ENCODE measurements around the gene NAV1.
"Not testable (repeated sequence)": the region's sequence is repeated elsewhere in the genome, so short reads cannot be mapped to it uniquely, and the experiment has no call there.

Gene NAV1

DNA sequence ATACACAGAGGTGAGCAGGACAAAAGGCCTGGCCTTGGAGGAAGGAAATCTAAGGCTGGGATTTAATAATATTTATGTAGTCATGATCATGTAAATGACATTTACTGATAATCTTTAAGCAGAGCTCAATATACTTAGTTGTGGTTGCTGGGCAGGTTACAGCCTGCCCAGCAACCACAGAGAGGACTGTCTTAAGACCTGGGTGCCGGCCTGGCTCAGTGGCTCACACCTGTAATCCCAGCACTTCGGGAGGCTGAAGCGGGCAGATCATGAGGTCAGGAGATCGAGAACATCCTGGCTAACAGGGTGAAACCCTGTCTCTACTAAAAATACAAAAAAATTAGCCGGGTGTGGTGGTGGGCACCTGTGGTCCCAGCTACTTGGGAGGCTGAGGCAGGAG is 10.6 kb downstream of the NAV1 start:
- not testable (repeated sequence) for DNase-seq

DNA sequence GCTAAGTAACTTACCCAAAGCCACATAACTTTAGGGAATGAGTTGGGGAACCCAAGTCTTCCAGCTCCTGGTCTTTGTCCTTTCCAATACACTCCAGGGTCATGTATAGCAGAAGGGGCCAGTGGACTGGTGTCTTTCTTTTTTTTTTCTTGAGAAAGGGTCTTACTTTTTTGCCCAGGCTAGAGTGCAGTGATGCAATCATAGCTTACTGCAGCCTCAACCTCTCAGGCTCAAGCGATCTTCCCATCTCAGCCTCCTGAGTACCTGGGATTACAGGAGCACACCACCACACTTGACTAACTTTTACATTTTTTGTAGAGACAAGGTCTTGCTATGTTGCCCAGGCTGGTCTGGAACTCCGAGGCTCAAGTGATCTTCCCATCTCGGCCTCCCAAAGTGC is 12.2 kb downstream of the NAV1 start:
- no peak for DNase-seq

DNA sequence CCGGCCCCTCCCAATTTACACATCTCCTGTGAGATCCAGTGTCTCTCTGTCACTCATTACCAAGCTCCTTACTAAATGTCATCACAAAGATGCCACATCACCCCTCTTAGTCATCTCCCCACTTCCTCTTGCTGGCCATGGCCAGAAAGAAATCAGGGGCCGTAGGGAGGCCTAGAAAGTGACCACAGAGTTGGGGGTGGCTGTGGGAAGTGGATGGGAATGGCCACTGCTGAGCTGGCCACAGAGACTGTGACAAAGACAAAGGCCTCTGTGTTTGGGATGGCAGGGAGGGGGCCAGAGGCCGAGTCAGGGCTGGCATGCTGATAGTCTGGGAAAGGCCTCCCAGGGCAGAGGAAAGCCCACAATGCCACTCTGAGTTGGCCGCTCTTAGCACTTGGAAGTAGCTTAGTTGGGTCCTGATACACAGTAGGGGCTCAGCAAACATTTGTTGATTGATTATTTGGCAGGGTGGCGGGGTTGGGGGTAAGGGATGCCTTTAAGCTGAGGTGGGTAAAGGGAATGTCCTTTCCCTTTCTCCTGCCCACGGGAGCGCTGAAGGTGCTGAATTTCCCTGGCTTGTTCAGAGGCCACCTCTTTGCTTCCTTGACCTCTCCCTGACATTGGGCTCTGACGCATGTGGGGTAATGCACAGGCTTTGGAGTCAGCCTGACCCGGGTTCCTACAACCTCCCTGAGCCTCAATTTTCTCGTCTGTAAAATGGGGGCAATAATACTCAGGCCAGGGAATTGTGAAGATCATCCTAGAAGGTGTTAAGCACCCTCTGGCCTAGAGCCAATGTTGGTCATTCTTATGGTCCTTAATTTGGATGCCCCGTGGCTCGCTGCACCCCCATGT is 13.2 kb downstream of the NAV1 start:
- DNase-seq = no peak

GRCh38 chr1:201552941-201553351 is 14.0 kb downstream of the NAV1 start:
- no peak for DNase-seq

DNA sequence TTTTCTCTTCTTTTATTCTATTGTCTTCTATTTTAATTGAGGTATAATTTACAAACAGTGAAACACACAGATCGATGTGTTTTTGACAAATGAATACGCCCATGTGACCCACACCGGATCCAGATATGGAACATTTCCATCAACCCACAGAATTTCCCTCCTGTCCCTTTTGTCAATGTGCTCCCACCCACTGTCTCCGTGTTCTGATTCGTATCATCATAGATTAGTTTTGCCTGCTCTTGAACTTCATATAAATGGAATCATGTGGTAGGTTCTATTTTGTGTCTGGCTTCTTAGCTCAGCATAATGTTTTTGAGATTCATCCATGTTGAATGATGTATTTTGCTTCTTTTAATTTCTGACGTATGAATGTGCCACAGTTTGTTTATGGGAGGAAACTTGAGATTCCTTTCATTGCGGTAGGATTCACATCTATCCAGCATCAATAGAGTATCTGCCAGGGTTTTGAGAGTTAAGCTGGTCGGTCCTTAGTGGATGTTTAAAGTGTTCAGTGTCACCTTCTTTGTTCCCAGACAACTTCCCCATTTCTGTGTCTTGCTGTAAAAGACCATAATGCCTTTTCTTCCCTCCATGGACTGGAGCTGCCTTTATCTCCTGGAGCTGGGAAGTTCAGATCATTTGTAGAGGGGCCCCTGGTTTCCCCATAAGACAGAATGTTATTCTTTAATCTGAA is 14.7 kb downstream of the NAV1 start:
- no peak for DNase-seq

- no peak for DNase-seq
Observed at GRCh38 chr1:201554190-201554600, 15.3 kb downstream of the NAV1 start.

- DNase-seq = peak; percentile 10
Observed at GRCh38 chr1:201554789-201555592, 16.1 kb downstream of the NAV1 start.

DNA sequence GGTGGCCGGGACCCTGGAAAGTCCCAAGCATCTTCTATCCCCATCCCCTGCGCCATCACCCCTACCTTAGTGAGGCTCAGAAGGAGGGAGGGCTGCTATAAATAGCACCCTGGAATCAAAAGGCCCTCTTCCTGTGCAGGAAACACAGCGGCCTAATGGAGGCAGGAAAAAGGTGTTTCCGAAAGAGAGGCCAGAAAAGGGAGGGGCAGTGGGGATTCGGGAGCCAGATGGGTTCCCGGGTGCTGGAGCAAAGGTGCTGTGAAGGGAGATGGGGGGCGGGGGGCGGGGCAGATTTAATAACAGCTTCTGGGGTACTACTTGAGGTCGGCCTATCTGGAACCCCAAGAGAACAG is 16.6 kb downstream of the NAV1 start:
- no peak for DNase-seq

DNA sequence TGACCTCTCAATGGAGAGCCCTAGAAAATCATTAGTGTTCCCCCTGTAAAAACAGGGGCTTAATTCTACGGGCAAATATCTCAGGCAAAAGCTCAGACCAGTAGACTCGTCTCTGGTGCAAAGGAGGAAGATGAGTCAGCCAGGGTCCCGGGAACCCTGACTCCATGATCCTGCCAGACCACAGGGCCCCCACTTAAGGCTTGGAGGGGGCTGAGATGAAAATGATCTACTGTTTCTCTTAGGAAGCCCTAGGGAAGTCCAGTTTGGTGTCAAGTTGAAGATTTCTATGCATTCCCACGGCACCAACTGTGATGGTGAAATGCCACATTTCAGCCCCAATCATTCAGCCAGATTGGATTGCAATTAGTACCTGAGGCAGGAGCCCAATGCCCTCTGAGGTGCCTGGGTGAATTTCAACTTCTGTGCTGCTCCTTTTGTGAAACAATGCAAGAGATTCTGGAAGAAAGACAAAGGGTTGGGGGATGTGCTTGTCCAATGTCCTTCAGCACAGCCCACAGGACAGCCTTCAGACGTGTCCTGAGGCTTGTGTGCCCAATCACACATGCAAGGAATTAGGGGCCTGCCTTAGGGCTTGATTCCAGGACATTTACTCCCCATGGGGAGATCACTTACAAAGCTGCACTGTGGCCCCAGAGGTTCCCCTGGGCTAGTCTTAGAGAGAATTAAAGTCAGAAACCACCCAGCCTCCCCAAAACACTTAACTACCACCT is 18.1 kb downstream of the NAV1 start:
- DNase-seq = no peak

- no peak for DNase-seq
Observed at GRCh38 chr1:201557572-201557958, 18.6 kb downstream of the NAV1 start.

GRCh38 chr1:201559679-201560162 is 20.8 kb downstream of the NAV1 start:
- DNase-seq = peak; percentile 85

- no peak for DNase-seq
Observed at GRCh38 chr1:201560328-201561194, 21.6 kb downstream of the NAV1 start.

GRCh38 chr1:201561195-201561564 is 22.3 kb downstream of the NAV1 start:
- no peak for DNase-seq

- no peak for DNase-seq
Observed at GRCh38 chr1:201561601-201562000, 22.7 kb downstream of the NAV1 start.

- DNase-seq = no peak
Observed at GRCh38 chr1:201562257-201562656, 23.3 kb downstream of the NAV1 start.

- no peak for DNase-seq
Observed at GRCh38 chr1:201562659-201563405, 23.9 kb downstream of the NAV1 start.

DNA sequence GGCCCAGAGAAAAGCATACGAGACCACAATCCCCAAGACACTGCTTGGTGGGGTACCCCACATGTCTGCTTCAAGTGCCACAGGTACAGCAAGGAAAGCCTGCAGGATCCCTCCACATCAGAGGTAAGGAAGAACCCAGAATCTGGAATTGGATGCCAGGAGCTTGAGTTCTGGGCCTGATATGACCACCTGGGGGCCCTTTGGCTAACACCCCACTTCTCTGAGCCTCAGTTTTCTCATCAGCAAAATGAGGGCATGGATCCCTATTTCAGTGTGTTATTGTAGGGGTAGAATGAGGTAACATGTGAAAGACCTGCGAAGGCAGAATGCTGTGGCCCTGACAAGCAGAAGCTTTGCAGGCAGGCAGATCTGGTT is 24.5 kb downstream of the NAV1 start:
- DNase-seq = no peak

DNA sequence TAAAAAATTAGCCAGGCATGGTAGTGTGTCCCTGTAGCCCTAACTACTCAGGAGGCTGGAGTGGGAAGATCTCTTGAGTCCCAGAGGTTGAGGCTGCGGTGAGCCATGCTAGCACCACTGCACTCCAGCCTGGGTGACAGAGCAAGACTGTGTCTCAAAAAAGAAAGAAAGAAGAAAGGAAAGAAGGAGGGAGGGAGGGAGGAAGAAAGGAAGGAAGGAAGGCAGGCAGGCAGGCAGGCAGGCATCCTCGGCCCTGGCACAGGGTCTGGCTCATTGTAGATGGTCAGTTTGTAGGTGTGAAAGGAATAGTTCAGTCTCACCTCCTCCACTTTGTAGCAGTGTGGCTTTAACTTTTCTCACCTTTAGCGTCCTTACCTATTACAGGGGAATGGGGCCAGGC is 25.0 kb downstream of the NAV1 start:
- DNase-seq = no peak

DNA sequence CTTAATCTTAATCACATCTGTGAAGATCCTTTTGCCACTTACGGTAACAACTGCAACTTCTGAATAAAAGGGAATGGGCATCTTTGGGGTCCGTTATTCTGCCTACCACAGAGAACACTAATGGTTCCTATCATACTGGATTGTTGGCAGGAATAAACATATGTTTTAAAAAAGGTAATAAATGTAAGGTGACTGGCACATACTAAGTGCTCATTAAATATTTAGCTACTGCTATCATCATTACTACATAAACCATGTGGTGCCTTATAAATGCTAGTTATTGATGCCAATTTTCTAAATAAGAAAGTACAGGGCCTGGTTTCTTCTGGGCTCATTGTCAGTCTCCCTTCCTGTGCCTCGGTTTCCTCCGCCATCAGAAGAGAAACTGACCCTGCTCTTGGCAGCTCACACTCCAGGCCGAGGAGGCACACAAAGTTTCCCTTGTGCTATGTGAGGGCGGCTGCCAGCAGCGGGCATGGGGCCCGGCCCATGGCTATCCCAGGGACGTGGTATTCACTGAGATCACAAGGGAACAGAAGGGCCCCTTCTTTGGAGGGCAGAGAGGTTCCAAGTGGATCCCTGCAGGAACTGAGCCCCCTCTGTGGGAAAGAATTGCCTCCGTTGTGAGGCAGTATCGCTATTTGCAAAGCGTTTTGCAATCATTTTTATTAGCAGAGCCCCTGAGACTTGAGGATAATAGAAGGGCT is 26.2 kb downstream of the NAV1 start:
- DNase-seq = no peak

DNA sequence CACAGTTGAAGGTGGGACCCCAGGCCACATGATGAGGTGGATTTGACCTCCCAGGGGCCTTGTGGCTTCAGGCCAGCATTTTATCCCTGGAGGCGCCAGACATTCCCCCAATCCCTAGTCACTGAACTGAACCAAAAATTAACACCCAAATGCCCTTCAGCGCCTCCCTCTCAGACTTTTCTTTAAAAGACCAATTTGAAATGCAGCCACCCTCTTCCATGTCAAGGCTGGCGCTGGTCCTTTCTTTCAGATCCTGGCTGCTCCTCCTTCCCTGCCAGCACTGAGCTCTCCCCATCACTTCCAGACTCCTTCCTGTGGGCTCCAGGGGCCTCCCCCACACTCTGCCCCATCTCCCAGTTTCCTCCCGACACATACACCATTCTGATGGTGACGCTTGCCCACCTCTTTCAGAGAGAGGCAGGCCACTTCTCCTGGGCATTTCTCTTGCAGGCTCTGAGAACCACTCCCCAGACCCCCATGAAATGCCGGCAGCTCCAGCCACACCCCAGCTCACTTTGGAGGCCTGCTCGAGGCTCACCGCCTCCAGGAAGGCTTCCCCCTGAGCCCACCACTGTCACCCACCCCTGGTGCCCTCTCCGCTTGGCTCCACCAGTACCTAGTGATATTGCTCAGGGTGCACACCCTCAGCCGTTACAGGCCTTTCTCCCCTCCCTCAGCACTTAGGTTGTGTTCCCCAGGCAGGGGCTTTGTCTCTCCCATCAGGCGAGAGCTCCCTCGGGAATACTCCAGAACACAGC is 27.0 kb downstream of the NAV1 start:
- no peak for DNase-seq

All from NCI-H2171 treated with DMSO at 0.1 percent for 48 hours (cell line).